ENCODE data around the gene PRAMEF9.
A peak's percentile ranks its signal among the peaks of the same experiment; 100 is the strongest.
"Not testable (repeated sequence)": the region's sequence is repeated elsewhere in the genome, so short reads cannot be mapped to it uniquely, and the experiment has no call there.

PRAMEF9 gene

GRCh38 chr1:13171548-13171947, at the start of gene PRAMEF9:
PRAMEF9 (plus strand) TSS chr1:13171848; CDS start chr1:13175281, 3,433 bp downstream.
- DNase-seq (ENCODE audit: low spot score): not testable (repeated sequence)

GRCh38 chr1:13155909-13156308, 15.7 kb upstream of the PRAMEF9 start, which contains the start of gene PRAMEF26:
PRAMEF26 (minus strand) TSS chr1:13156009; CDS start chr1:13153095, 2,914 bp downstream.
- not testable (repeated sequence) for DNase-seq (ENCODE audit: low spot score)

- not testable (repeated sequence) for DNase-seq (ENCODE audit: low spot score)
Measured at GRCh38 chr1:13165531-13165930, 6.1 kb upstream of the PRAMEF9 start, which contains the start of gene HNRNPCL4. HNRNPCL4 (minus strand) TSS chr1:13165631; CDS start chr1:13165467, 164 bp downstream.

GRCh38 chr1:13201309-13201708, 29.7 kb downstream of the PRAMEF9 start, which contains the start of gene PRAMEF13:
PRAMEF13 (minus strand) TSS chr1:13201409; CDS start chr1:13199589, 1,820 bp downstream.
- DNase-seq (ENCODE audit: low spot score): not testable (repeated sequence)

GRCh38 chr1:13208712-13209111, 37.1 kb downstream of the PRAMEF9 start:
- DNase-seq (ENCODE audit: low spot score): not testable (repeated sequence)

GRCh38 chr1:13216619-13217018, 45.0 kb downstream of the PRAMEF9 start:
- not testable (repeated sequence) for DNase-seq (ENCODE audit: low spot score)

GRCh38 chr1:13219203-13219602, 47.6 kb downstream of the PRAMEF9 start:
- DNase-seq (ENCODE audit: low spot score): not testable (repeated sequence)

GRCh38 chr1:13222788-13223187, 51.1 kb downstream of the PRAMEF9 start:
- not testable (repeated sequence) for DNase-seq (ENCODE audit: low spot score)

GRCh38 chr1:13224480-13225060, 52.9 kb downstream of the PRAMEF9 start:
- DNase-seq (ENCODE audit: low spot score): no peak

GRCh38 chr1:13225675-13226204, 54.1 kb downstream of the PRAMEF9 start, which contains the start of gene PRAMEF18:
PRAMEF18 (minus strand) TSS chr1:13226154; CDS start chr1:13226106, 48 bp downstream.
- DNase-seq (ENCODE audit: low spot score): not testable (repeated sequence)

- DNase-seq (ENCODE audit: low spot score): not testable (repeated sequence)
Measured at GRCh38 chr1:13227271-13228055, 55.8 kb downstream of the PRAMEF9 start.

GRCh38 chr1:13228343-13228781, 56.7 kb downstream of the PRAMEF9 start:
- peak; percentile 26 for DNase-seq (ENCODE audit: low spot score)
